GM12878 (cell line): ENCODE data around the gene CNGB1. TPM values are rescaled to one million over a fixed set of nuclear protein-coding genes. Genes with fewer than 3 reads are reported as not detected.

Experiments
- ATAC-seq: fragments of 200-7000 bp; cut with Tn5 transposase; 3 replicates; pipeline ENCODE4 v1.9.1; 2020; ENCODE audit warnings: mild to moderate bottlenecking, moderate library complexity
- BruUV-seq: library from RNA; stranded (reverse); fragments of 400-500 nt; replicated peaks from 2 replicates; lab custom pipeline; 2021; lab: Mats Ljungman, UMichigan
- CTCF ChIA-PET: fragments of 300-600 bp; sonication (Branson Sonifier 250); formaldehyde crosslinking; extraction: SDS; loops from one replicate; lab custom pipeline; 2021; ENCODE audit warnings: inconsistent platforms; lab: Yijun Ruan, JAX
- POLR2A ChIA-PET: fragments of 350-600 bp; formaldehyde crosslinking; extraction: SDS; loops from one replicate; lab custom pipeline; 2021; ENCODE audit warnings: inconsistent platforms; lab: Charles Lee
- RAD21 ChIA-PET: fragments of 300-600 bp; sonication (Branson Sonifier 250); formaldehyde crosslinking; loops from one replicate; lab custom pipeline; 2023; ENCODE audit warnings: antibody characterized with exemption; ENCODE audit not compliant: unreplicated experiment; lab: Charles Lee
- SMC1A ChIA-PET: fragments of 300-600 bp; sonication (Branson Sonifier 250); formaldehyde crosslinking; loops from one replicate; lab custom pipeline; 2023; ENCODE audit not compliant: unreplicated experiment, uncharacterized antibody; lab: Charles Lee
- DNase-seq: peaks from one replicate; pipeline ENCODE4 v3.0.0-alpha.2; 2011; ENCODE audit warnings: low read depth, low spot score
- FAIRE-seq: peaks from 3 replicates; lab custom pipeline; 2011; peaks lifted over from hg19 to GRCh38; lab: Jason Lieb, UNC
- H2AFZ ChIP-seq: 2 replicates; pipeline ENCODE4 v1.6.0; 2011; ENCODE audit warnings: low read depth, low read length, control low read depth; ENCODE audit not compliant: control insufficient read depth
- H3K27ac ChIP-seq: 2 replicates; pipeline ENCODE4 v1.5.1; 2011; ENCODE audit warnings: control low read depth; ENCODE audit not compliant: control insufficient read depth, insufficient read depth
- H3K27me3 ChIP-seq, 2 experiments: replicated peaks in 1 of 2; 2 replicates each; pipeline versions ENCODE4 v1.6.0 to v1.6.1; 2011; ENCODE audit warnings: low read length in 1 of 2; ENCODE audit not compliant: control insufficient read depth in 2 of 2, insufficient read depth in 2 of 2
- H3K36me3 ChIP-seq, 2 experiments: 2 replicates each; pipeline ENCODE4 v1.5.1; 2011; ENCODE audit warnings: low read length in 1 of 2; ENCODE audit not compliant: control insufficient read depth in 2 of 2, insufficient read depth in 2 of 2
- H3K4me1 ChIP-seq: 2 replicates; pipeline ENCODE4 v1.6.1; 2011; ENCODE audit warnings: mild to moderate bottlenecking, low read length, moderate library complexity, mixed read lengths; ENCODE audit not compliant: control insufficient read depth, insufficient read depth
- H3K4me2 ChIP-seq: 2 replicates; pipeline ENCODE4 v1.6.0; 2011; ENCODE audit warnings: control low read depth; ENCODE audit not compliant: control insufficient read depth, insufficient read depth
- H3K4me3 ChIP-seq: fragments of 200-600 bp; sonication (generic); 2 replicates; pipeline ENCODE4 v1.5.1; 2016
- H3K79me2 ChIP-seq: 2 replicates; pipeline ENCODE4 v1.6.0; 2011; ENCODE audit warnings: low read length; ENCODE audit not compliant: control insufficient read depth, insufficient read depth
- H3K9ac ChIP-seq: 2 replicates; pipeline ENCODE4 v1.8.0; 2011; ENCODE audit warnings: low read length, control low read depth, mixed read lengths; ENCODE audit not compliant: control insufficient read depth, insufficient read depth
- H3K9me3 ChIP-seq: replicated peaks from 3 replicates; pipeline ENCODE4 v1.5.1; 2011; ENCODE audit warnings: mild to moderate bottlenecking, low read length; ENCODE audit not compliant: control insufficient read depth, insufficient read depth
- H4K20me1 ChIP-seq: 2 replicates; pipeline ENCODE4 v1.6.0; 2011; ENCODE audit not compliant: control insufficient read depth, insufficient read depth
- BCL3 ChIP-seq: IDR thresholded peaks from 2 replicates; pipeline ENCODE4 v1.6.1; 2011; ENCODE audit warnings: borderline replicate concordance, low read depth, mild to moderate bottlenecking, moderate library complexity, low read length; ENCODE audit not compliant: insufficient read depth, poor library complexity, severe bottlenecking
- CEBPB ChIP-seq, 2 experiments: fragments of 150-350 bp in 1 of 2; IDR thresholded peaks; 2 replicates each; pipeline ENCODE4 v1.6.1; 2012 to 2014; ENCODE audit warnings: low read depth in 2 of 2, low read length in 2 of 2, borderline replicate concordance in 1 of 2, inconsistent platforms in 1 of 2
- CHD1 ChIP-seq: IDR thresholded peaks from 2 replicates; pipeline ENCODE4 v1.6.1; 2012; ENCODE audit warnings: low read depth, low read length, improper control_type of control experiment
- E2F4 ChIP-seq: IDR thresholded peaks from 2 replicates; pipeline ENCODE4 v1.6.1; 2012; ENCODE audit warnings: low read depth, low read length, improper control_type of control experiment
- ESRRA ChIP-seq: IDR thresholded peaks from 2 replicates; pipeline ENCODE4 v1.6.1; 2012; ENCODE audit warnings: mild to moderate bottlenecking, low read length, improper control_type of control experiment
- EZH2 ChIP-seq: IDR thresholded peaks from 2 replicates; pipeline ENCODE4 v1.6.1; 2012; ENCODE audit warnings: low read depth, mild to moderate bottlenecking, control low read depth, inconsistent platforms, low read length, borderline replicate concordance; ENCODE audit not compliant: control insufficient read depth
- HCFC1 ChIP-seq: fragments of 150-350 bp; IDR thresholded peaks from 2 replicates; pipeline ENCODE4 v1.6.1; 2014; ENCODE audit warnings: low read length
- IRF4 ChIP-seq: IDR thresholded peaks from 2 replicates; pipeline ENCODE4 v1.6.1; 2011; ENCODE audit warnings: low read depth, low read length
- KAT2A ChIP-seq: conservative IDR thresholded peaks from 2 replicates; pipeline ENCODE4 v1.6.1; 2011; ENCODE audit warnings: low read depth, low read length; ENCODE audit not compliant: control insufficient read depth
- POLR2AphosphoS5 ChIP-seq: IDR thresholded peaks from 2 replicates; pipeline ENCODE4 v1.6.1; 2011; ENCODE audit warnings: mild to moderate bottlenecking, low read length, inconsistent platforms
- RAD21 ChIP-seq: IDR thresholded peaks from 2 replicates; pipeline ENCODE4 v1.6.1; 2011; ENCODE audit warnings: mild to moderate bottlenecking, low read depth, low read length, moderate library complexity; ENCODE audit not compliant: insufficient read depth
- SIX5 ChIP-seq: IDR thresholded peaks from 2 replicates; pipeline ENCODE4 v1.6.1; 2011; ENCODE audit warnings: mild to moderate bottlenecking, low read depth, low read length, moderate library complexity; ENCODE audit not compliant: severe bottlenecking
- WRNIP1 ChIP-seq: IDR thresholded peaks from 2 replicates; pipeline ENCODE4 v1.6.1; 2011; ENCODE audit warnings: low read depth, low read length, improper control_type of control experiment, borderline replicate concordance
- YY1 ChIP-seq: IDR thresholded peaks from 2 replicates; pipeline ENCODE4 v1.6.1; 2011; ENCODE audit warnings: low read depth, mild to moderate bottlenecking, low read length
- ZBED1 ChIP-seq: IDR thresholded peaks from 2 replicates; pipeline ENCODE4 v1.6.1; 2016; ENCODE audit warnings: borderline replicate concordance
- WGBS: methylation state at CpG from one replicate; pipeline ENCODE4 v1.1.6; 2016; ENCODE audit warnings: low lambda C conversion rate; ENCODE audit not compliant: insufficient replicate concordance, insufficient coverage; ENCODE audit errors: missing lambda C conversion rate; 5-methylcytosine and 5-hydroxymethylcytosine counted together
- in situ Hi-C: fragments of 300-500 bp; cut with MboI; formaldehyde crosslinking; loops from 9 replicates; pipeline ENCODE4 v1.14.3; 2018; ENCODE audit warnings: mixed read lengths
- intact Hi-C: fragments of 100-400 bp; cut with micrococcal nuclease; formaldehyde crosslinking; loops from one replicate; pipeline ENCODE4 v1.14.2; 2022; ENCODE audit not compliant: unreplicated experiment
- polyA plus RNA-seq, 11 experiments: library from polyadenylated mRNA; depleted of rRNA in 4 of 11; unstranded in 6 of 11; stranded (reverse) in 5 of 11; fragments of >200 nt; fragmentation: Nextera tagmentation in 4 of 11; fragmentation: Illumina TruSeq in 1 of 11; extraction: Ambion mirVana in 4 of 11; extraction: Trizol in 1 of 11; gene quantifications; 1 replicate in 1 of 11; 2 replicates in 10 of 11; pipeline versions ENCODE4 v1.2.1 to v1.2.3, GENCODE V29; 2011 to 2016; ENCODE audit warnings: inconsistent platforms in 2 of 11, missing spikeins in 2 of 11, low read depth in 1 of 11
- total RNA-seq, 4 experiments: library from RNA; depleted of rRNA in 3 of 4; stranded (reverse); fragments of >200 nt in 3 of 4; fragmentation: Illumina TruSeq in 1 of 4; extraction: Trizol in 1 of 4; gene quantifications; 2 replicates each; pipeline versions ENCODE4 v1.2.1 to v1.2.3, GENCODE V29; 2013 to 2021
- TF ChIP-seq, protein P1 (sequence below): fragments of 450-650 bp; formaldehyde crosslinking; IDR thresholded peaks from 2 replicates; pipeline ENCODE4 v1.4.0; 2022; ENCODE audit warnings: mild to moderate bottlenecking, moderate library complexity
- TF ChIP-seq, protein P2 (sequence below): fragments of 150-350 bp; IDR thresholded peaks from 2 replicates; pipeline ENCODE4 v1.6.1; 2014; ENCODE audit warnings: mild to moderate bottlenecking, low read depth, low read length

The CNGB1 gene
- total and polyA plus RNA-seq, 10 of the 15 experiments (the other 5 are each of a cell fraction or from before 2014, with no cell fraction given) = 0.03 TPM; not detected in 9

DNA sequence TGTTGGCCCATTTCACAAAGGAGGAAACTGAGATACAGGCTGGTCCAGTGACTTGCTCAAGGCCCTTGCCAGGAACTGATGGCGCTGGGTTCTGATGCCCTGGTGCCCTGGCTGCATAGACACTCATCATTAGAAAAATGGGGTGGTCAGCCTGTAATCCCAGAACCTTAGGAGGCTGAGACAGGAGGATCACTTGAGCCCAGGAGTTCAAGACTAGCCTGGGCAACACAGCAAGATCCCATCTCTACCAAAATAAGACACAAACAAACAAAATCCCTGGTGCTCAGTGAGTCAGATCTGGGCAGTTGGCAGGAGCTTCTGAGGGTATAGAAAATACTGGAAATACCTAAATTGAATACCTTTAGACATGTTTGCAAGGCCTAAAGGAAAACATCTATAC is 127.5 kb downstream of the CNGB1 start (continued):
- TF ChIP-seq, protein P1, sequence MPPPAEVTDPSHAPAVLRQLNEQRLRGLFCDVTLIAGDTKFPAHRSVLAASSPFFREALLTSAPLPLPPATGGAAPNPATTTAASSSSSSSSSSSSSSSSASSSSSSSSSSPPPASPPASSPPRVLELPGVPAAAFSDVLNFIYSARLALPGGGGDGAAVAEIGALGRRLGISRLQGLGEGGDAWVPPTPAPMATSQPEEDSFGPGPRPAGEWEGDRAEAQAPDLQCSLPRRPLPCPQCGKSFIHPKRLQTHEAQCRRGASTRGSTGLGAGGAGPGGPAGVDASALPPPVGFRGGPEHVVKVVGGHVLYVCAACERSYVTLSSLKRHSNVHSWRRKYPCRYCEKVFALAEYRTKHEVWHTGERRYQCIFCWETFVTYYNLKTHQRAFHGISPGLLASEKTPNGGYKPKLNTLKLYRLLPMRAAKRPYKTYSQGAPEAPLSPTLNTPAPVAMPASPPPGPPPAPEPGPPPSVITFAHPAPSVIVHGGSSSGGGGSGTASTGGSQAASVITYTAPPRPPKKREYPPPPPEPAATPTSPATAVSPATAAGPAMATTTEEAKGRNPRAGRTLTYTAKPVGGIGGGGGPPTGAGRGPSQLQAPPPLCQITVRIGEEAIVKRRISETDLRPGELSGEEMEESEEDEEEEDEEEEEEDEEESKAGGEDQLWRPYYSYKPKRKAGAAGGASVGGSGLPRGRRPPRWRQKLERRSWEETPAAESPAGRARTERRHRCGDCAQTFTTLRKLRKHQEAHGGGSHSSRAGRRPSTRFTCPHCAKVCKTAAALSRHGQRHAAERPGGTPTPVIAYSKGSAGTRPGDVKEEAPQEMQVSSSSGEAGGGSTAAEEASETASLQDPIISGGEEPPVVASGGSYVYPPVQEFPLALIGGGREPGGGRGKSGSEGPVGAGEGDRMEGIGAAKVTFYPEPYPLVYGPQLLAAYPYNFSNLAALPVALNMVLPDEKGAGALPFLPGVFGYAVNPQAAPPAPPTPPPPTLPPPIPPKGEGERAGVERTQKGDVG (CRISPR knock-in tag) = no peak

DNA sequence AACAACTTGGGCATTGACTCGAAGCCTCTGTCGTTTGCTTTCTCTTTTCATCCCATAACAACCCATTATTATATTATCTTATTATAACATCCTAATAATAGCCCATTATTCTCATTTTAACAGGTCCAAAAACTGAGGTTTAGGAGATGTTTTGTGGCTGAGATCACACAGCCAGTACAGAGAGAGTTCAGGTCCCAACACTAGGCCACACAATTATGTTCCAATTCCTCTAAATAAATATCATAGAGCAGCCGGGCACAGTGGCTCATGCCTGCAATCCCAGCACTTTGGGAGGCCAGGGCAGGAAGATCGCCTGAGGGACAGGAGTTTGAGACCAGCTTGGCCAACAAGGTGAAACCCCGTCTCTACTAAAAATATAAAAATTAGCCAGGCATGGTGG is 128.3 kb downstream of the CNGB1 start:
- in situ Hi-C loops = no loop called here
- no peaks in the 10 kb centered on the region for H4K20me1 ChIP-seq
- H3K9me3 ChIP-seq = no peaks in the 10 kb centered on the region
- H3K4me1 ChIP-seq = no peaks in the 10 kb centered on the region
- no peak overlapping the region for H3K27ac ChIP-seq
- H3K27me3 ChIP-seq = no peaks in the 10 kb centered on the region; a peak in 1 of 4 replicates
- no peaks in the 10 kb centered on the region for H3K36me3 ChIP-seq
- no peak for ATAC-seq
- H2AFZ ChIP-seq = no peak overlapping the region
- 25% methylated on average over 5 of the region's 5 CpGs for WGBS
- H3K4me2 ChIP-seq = no peak overlapping the region
- H3K79me2 ChIP-seq = no peaks in the 10 kb centered on the region
- ChIA-PET CTCF (no interaction called here), RAD21 (no interaction called here), SMC1A (no interaction called here), POLR2A (no interaction called here)
- H3K9ac ChIP-seq = no peak overlapping the region
- no peak overlapping the region for H3K4me3 ChIP-seq
- DNase-seq = no peak
- intact Hi-C loops = no loop called here
- BruUV-seq = no TSS peak
- no peak for FAIRE-seq
- TF ChIP-seq WRNIP1 (no peak), HCFC1 (no peak), YY1 (no peak), EZH2 (no peak), KAT2A (no peak), CHD1 (no peak), CEBPB (IDR thresholded peaks at IDR 0.05; ENCODE audit: borderline replicate concordance in 1 of 2, low read depth in 2 of 2, low read length in 2 of 2) (no peak), POLR2AphosphoS5 (no peak), BCL3 (no peak), SIX5 (no peak), IRF4 (no peak), RAD21 (no peak), ZBED1 (no peak), E2F4 (no peak), ESRRA (no peak)
- TF ChIP-seq, protein P2, sequence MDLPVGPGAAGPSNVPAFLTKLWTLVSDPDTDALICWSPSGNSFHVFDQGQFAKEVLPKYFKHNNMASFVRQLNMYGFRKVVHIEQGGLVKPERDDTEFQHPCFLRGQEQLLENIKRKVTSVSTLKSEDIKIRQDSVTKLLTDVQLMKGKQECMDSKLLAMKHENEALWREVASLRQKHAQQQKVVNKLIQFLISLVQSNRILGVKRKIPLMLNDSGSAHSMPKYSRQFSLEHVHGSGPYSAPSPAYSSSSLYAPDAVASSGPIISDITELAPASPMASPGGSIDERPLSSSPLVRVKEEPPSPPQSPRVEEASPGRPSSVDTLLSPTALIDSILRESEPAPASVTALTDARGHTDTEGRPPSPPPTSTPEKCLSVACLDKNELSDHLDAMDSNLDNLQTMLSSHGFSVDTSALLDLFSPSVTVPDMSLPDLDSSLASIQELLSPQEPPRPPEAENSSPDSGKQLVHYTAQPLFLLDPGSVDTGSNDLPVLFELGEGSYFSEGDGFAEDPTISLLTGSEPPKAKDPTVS = no peak
